Ascending aorta (tissue), 2 donors: ENCODE data around the gene PCDHGA9. TPM values are rescaled to one million over a fixed set of nuclear protein-coding genes. Genes with fewer than 3 reads are reported as not detected.
A peak's percentile ranks its signal among the peaks of the same experiment; 100 is the strongest.
"Not testable (repeated sequence)": the region's sequence is repeated elsewhere in the genome, so short reads cannot be mapped to it uniquely, and the experiment has no call there.

ENCODE experiments used
- DNase-seq, 2 donors: peaks; one replicate each; pipeline ENCODE4 v3.0.0-alpha.2; 2019; ENCODE audit warnings: low spot score in 2 of 2
- H3K27ac ChIP-seq, 2 donors: fragments of 200-600 bp; sonication (generic); one replicate each; pipeline ENCODE4 v1.5.1; 2016 to 2017; ENCODE audit warnings: mild to moderate bottlenecking in 1 of 2
- H3K27me3 ChIP-seq: fragments of 200-600 bp; sonication (generic); one replicate; pipeline ENCODE4 v1.5.1; 2017
- H3K36me3 ChIP-seq, 2 donors: fragments of 200-600 bp; sonication (generic); one replicate each; pipeline ENCODE4 v1.5.1; 2016
- H3K4me1 ChIP-seq, 2 donors: fragments of 200-600 bp; sonication (generic); one replicate each; pipeline ENCODE4 v1.5.1; 2016 to 2017; ENCODE audit warnings: mild to moderate bottlenecking in 1 of 2
- H3K4me3 ChIP-seq, 2 donors: fragments of 200-600 bp; sonication (generic); one replicate each; pipeline ENCODE4 v1.5.1; 2016 to 2017; ENCODE audit warnings: mild to moderate bottlenecking in 1 of 2
- H3K9me3 ChIP-seq, 2 donors: fragments of 200-600 bp; sonication (generic); one replicate each; pipeline ENCODE4 v1.5.1; 2016
- intact Hi-C: fragments of 100-400 bp; cut with DNase I; formaldehyde crosslinking; loops from one replicate; pipeline ENCODE4 v1.15.1; 2023
- total RNA-seq: library from RNA; depleted of rRNA; stranded (reverse); fragments of >200 nt; gene quantifications from one replicate; pipeline ENCODE4 v1.1.0, GENCODE V29; 2016
- TF ChIP-seq, protein P1 (sequence below), 3 experiments: fragments of 200-600 bp in 2 of 3; fragments of 450-650 bp in 1 of 3; sonication (generic) in 2 of 3; IDR thresholded peaks; one replicate each; pipeline ENCODE4 v1.5.1; 2016 to 2019; ENCODE audit warnings: antibody characterized with exemption in 3 of 3, mild to moderate bottlenecking in 1 of 3, moderate library complexity in 1 of 3

The PCDHGA9 gene
- total RNA-seq, 1 donor from 2014 or later: 3.2 TPM

DNA sequence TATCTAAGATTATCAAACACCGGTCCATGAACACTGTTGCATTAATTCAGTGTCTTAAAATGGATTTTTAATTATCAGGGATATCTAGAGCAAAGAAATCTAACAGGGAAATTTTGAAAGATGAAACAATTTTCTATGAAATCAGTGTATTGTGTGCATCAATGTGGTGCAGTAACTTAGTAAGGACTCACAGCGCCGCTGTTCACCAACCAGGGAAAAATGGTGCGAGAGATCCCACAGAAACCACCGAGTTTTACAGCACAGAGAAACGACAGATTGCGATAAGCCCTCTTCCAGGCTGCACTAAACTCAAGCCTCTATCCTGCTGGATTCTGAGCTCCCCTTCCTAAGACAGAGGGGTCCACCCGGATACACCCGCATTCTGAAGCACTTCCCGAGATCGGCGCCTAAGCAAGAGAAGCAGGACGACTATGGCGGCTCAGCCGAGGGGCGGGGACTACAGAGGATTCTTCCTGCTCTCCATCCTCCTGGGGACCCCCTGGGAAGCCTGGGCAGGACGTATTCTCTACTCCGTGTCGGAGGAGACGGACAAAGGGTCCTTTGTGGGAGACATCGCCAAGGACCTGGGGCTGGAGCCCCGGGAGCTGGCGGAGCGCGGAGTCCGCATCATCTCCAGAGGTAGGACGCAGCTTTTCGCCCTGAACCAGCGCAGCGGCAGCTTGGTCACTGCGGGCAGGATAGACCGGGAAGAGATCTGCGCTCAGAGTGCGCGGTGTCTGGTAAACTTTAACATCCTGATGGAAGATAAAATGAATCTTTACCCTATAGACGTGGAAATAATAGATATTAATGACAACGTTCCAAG is 19.9 kb upstream of the PCDHGA9 start, which contains the start of gene PCDHGA7:
Gene PCDHGA7 (plus strand): TSS at position 274 of the 826 bp plus-strand sequence. CDS start 158 bp downstream, at position 432.
- intact Hi-C loops: no loop called here
- peak within 1 kb of the TSS; percentile 19 to 21 for H3K4me3 ChIP-seq
- DNase-seq: no peak
- TF ChIP-seq, protein P1, sequence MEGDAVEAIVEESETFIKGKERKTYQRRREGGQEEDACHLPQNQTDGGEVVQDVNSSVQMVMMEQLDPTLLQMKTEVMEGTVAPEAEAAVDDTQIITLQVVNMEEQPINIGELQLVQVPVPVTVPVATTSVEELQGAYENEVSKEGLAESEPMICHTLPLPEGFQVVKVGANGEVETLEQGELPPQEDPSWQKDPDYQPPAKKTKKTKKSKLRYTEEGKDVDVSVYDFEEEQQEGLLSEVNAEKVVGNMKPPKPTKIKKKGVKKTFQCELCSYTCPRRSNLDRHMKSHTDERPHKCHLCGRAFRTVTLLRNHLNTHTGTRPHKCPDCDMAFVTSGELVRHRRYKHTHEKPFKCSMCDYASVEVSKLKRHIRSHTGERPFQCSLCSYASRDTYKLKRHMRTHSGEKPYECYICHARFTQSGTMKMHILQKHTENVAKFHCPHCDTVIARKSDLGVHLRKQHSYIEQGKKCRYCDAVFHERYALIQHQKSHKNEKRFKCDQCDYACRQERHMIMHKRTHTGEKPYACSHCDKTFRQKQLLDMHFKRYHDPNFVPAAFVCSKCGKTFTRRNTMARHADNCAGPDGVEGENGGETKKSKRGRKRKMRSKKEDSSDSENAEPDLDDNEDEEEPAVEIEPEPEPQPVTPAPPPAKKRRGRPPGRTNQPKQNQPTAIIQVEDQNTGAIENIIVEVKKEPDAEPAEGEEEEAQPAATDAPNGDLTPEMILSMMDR (IDR thresholded peaks at IDR 0.05): no peak
- H3K27ac ChIP-seq: no peak within 1 kb of the TSS
- peaks cover 85 to 99% of the 10 kb centered on the region in 2 donors for H3K9me3 ChIP-seq
- peaks cover 0 to 6% of the 10 kb centered on the region in 2 donors for H3K36me3 ChIP-seq
- no peaks in the 10 kb centered on the region for H3K4me1 ChIP-seq
- no peaks in the 10 kb centered on the region for H3K27me3 ChIP-seq

DNA sequence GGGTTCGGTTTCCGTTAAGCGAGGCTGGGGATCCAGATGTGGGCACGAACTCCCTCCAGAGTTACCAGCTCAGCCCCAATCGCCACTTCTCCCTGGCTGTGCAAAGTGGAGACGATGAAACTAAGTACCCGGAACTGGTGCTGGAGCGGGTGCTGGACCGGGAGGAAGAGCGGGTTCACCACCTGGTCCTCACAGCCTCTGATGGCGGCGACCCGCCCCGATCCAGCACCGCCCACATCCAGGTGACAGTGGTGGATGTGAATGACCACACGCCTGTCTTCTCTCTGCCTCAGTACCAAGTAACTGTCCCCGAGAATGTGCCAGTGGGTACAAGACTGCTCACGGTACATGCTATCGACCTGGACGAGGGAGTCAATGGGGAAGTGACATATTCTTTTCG is 19.2 kb upstream of the PCDHGA9 start:
- no peak for DNase-seq
- H3K4me1 ChIP-seq: no peaks in the 10 kb centered on the region
- H3K36me3 ChIP-seq: peaks cover 0 to 6% of the 10 kb centered on the region in 2 donors
- H3K27me3 ChIP-seq: no peaks in the 10 kb centered on the region
- TF ChIP-seq, protein P1 (IDR thresholded peaks at IDR 0.05): no peak
- H3K9me3 ChIP-seq: peaks cover 81 to 96% of the 10 kb centered on the region in 2 donors
- intact Hi-C loops: no loop called here
- H3K27ac ChIP-seq: no peak overlapping the region
- no peak overlapping the region for H3K4me3 ChIP-seq

DNA sequence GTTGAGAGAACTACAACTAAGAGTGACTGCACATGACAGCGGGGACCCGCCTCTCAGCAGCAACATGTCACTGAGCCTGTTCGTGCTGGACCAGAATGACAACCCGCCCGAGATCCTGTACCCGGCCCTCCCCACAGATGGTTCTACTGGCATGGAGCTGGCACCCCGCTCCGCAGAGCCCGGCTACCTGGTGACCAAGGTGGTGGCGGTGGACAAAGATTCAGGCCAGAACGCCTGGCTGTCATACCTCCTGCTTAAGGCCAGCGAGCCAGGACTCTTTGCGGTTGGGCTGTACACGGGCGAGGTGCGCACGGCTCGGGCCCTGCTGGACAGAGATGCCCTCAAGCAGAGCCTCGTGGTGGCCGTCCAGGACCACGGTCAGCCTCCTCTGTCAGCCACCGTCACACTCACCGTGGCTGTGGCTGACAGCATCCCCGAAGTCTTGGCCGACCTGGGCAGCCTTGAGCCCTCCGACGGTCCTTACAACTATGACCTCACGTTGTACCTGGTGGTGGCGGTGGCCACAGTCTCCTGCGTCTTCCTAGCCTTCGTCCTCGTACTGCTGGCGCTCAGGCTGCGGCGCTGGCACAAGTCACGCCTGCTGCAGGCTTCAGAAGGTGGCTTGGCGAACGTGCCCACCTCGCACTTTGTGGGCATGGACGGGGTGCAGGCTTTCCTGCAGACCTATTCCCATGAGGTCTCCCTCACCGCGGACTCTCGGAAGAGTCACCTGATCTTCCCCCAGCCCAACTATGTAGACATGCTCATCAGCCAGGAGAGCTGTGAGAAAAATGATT is 17.9 kb upstream of the PCDHGA9 start:
- intact Hi-C loops: no loop called here
- no peaks in the 10 kb centered on the region for H3K4me1 ChIP-seq
- TF ChIP-seq, protein P1 (IDR thresholded peaks at IDR 0.05): no peak
- no peak overlapping the region for H3K4me3 ChIP-seq
- H3K36me3 ChIP-seq: peaks cover 0 to 6% of the 10 kb centered on the region in 2 donors
- peaks cover 86 to 96% of the 10 kb centered on the region in 2 donors for H3K9me3 ChIP-seq
- H3K27ac ChIP-seq: no peak overlapping the region
- no peaks in the 10 kb centered on the region for H3K27me3 ChIP-seq
- DNase-seq: no peak

DNA sequence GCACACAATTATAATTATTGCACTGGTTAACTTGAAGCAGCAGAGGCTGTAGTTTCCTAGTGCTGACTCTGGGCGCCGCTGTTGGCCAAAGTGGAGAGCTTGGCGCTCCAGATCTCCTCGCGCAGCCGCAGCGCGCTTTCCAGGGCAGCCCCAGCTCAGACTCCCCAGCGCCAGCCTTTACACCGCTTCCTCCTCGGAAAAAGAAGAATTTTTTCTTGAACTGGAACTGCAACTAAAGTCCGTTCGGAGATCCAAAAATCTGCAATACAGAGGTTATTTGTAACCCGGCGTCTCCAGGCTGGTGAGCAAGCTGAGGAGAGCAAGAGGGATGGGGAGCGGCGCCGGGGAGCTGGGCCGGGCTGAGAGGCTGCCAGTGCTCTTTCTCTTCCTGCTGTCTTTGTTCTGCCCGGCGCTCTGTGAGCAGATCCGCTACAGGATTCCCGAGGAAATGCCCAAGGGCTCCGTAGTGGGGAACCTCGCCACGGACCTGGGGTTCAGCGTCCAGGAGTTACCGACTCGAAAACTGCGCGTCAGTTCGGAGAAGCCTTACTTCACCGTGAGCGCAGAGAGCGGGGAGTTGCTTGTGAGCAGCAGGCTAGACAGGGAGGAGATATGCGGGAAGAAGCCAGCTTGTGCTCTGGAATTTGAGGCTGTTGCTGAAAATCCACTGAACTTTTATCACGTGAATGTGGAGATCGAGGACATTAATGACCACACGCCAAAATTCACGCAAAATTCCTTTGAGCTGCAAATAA is 14.8 kb upstream of the PCDHGA9 start, which contains the start of gene PCDHGB4:
Gene PCDHGB4 (plus strand): TSS at position 142 of the 755 bp plus-strand sequence. CDS start 187 bp downstream, at position 329.
- DNase-seq, intact Hi-C loops, H3K27ac ChIP-seq, H3K27me3 ChIP-seq, H3K36me3 ChIP-seq, H3K4me1 ChIP-seq: not testable (repeated sequence)
- TF ChIP-seq, protein P1 (IDR thresholded peaks at IDR 0.05): peak in 2 of 3 experiments; percentile 14 to 15
- peaks cover 82 to 97% of the 10 kb centered on the region in 2 donors for H3K9me3 ChIP-seq
- peak within 1 kb of the TSS in 1 of 2 donors; percentile 23 for H3K4me3 ChIP-seq

DNA sequence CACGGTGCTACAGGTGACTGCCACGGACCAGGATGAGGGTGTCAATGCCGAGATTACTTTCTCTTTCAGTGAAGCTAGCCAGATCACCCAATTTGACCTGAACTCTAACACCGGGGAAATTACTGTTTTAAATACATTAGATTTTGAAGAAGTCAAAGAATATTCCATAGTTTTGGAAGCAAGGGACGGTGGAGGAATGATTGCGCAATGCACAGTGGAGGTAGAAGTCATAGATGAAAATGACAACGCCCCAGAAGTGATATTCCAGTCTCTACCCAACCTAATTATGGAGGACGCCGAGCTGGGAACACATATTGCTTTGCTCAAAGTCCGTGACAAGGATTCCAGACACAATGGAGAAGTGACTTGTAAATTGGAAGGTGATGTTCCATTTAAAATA is 13.9 kb upstream of the PCDHGA9 start:
- Histone ChIP-seq H3K27me3 (no peaks in the 10 kb centered on the region), H3K27ac (no peak overlapping the region), H3K4me1 (no peaks in the 10 kb centered on the region), H3K36me3 (peaks cover 0 to 9% of the 10 kb centered on the region in 2 donors), H3K4me3 (peak overlapping the region in 1 of 2 donors; percentile 23), H3K9me3 (peaks cover 83 to 97% of the 10 kb centered on the region in 2 donors)
- intact Hi-C loops: no loop called here
- DNase-seq: no peak
- TF ChIP-seq, protein P1 (IDR thresholded peaks at IDR 0.05): no peak
